HepG2 (cell line): Measurements from ENCODE around the gene MT1G. TPM values are rescaled to one million over a fixed set of nuclear protein-coding genes. Genes with fewer than 3 reads are reported as not detected.
A peak's percentile ranks its signal among the peaks of the same experiment; 100 is the strongest.

Experiments used
- DNMT3B ChIP-seq: conservative IDR thresholded peaks from 2 replicates; pipeline ENCODE4 v1.6.1; 2016; ENCODE audit warnings: missing biosample characterization, control low read depth
- DRAP1 ChIP-seq: IDR thresholded peaks from 2 replicates; pipeline ENCODE4 v1.6.1; 2016; ENCODE audit warnings: missing genetic modification reagents, missing compliant biosample characterization
- ETV5 ChIP-seq: IDR thresholded peaks from 2 replicates; pipeline ENCODE4 v1.6.1; 2018; ENCODE audit warnings: missing biosample characterization, missing genetic modification reagents, inconsistent platforms, borderline replicate concordance
- GMEB1 ChIP-seq: sonication (generic); formaldehyde crosslinking; IDR thresholded peaks from 2 replicates; pipeline ENCODE4 v1.5.1; 2020; ENCODE audit warnings: missing genetic modification reagents, mild to moderate bottlenecking, borderline replicate concordance
- HDAC6 ChIP-seq: fragments of 200-600 bp; sonication (generic); IDR thresholded peaks from 2 replicates; pipeline ENCODE4 v1.7.0; 2017; ENCODE audit warnings: mild to moderate bottlenecking, antibody characterized with exemption, low read length, low read depth
- MYNN ChIP-seq: sonication (generic); formaldehyde crosslinking; IDR thresholded peaks from 2 replicates; pipeline ENCODE4 v1.4.0; 2020; ENCODE audit warnings: mild to moderate bottlenecking, low read depth, missing genetic modification reagents
- PAWR ChIP-seq: sonication (generic); formaldehyde crosslinking; IDR thresholded peaks from 2 replicates; pipeline ENCODE4 v1.4.0; 2020; ENCODE audit warnings: missing genetic modification reagents, mild to moderate bottlenecking, borderline replicate concordance
- RAD21 ChIP-seq: fragments of 450-650 bp; formaldehyde crosslinking; IDR thresholded peaks from 2 replicates; pipeline ENCODE4 v1.5.0; 2020; ENCODE audit warnings: mild to moderate bottlenecking
- SIN3B ChIP-seq: fragments of 150-350 bp; IDR thresholded peaks from 2 replicates; pipeline ENCODE4 v1.6.1; 2014; ENCODE audit warnings: low read length
- SKIL ChIP-seq: sonication (generic); formaldehyde crosslinking; IDR thresholded peaks from 2 replicates; pipeline ENCODE4 v1.8.0; 2022; ENCODE audit warnings: missing genetic modification reagents, mild to moderate bottlenecking, moderate library complexity, borderline replicate concordance
- SRY ChIP-seq: sonication (generic); formaldehyde crosslinking; IDR thresholded peaks from 2 replicates; pipeline ENCODE4 v1.8.0; 2022; ENCODE audit warnings: mild to moderate bottlenecking, missing genetic modification reagents
- SUZ12 ChIP-seq: fragments of 150-350 bp; IDR thresholded peaks from 2 replicates; pipeline ENCODE4 v1.6.1; 2014; ENCODE audit warnings: low read depth, low read length
- XRCC5 ChIP-seq: fragments of 200-400 bp; formaldehyde crosslinking; optimal IDR thresholded peaks from 2 replicates; pipeline ENCODE3; 2017; ENCODE audit warnings: mild to moderate bottlenecking, low read length
- ZFP90 ChIP-seq: sonication (generic); formaldehyde crosslinking; IDR thresholded peaks from 2 replicates; pipeline ENCODE4 v1.8.0; 2022; ENCODE audit warnings: missing genetic modification reagents, mild to moderate bottlenecking, inconsistent platforms, borderline replicate concordance
- ZFY ChIP-seq: sonication (generic); formaldehyde crosslinking; IDR thresholded peaks from 2 replicates; pipeline ENCODE4 v1.4.0; 2020; ENCODE audit warnings: missing genetic modification reagents
- ZNF160 ChIP-seq: sonication (generic); formaldehyde crosslinking; IDR thresholded peaks from 2 replicates; pipeline ENCODE4 v1.8.0; 2022; ENCODE audit warnings: mild to moderate bottlenecking, inconsistent platforms, missing genetic modification reagents
- ZNF224 ChIP-seq: sonication (generic); formaldehyde crosslinking; IDR thresholded peaks from 2 replicates; pipeline ENCODE4 v1.5.0; 2020; ENCODE audit warnings: mild to moderate bottlenecking, missing genetic modification reagents
- ZNF547 ChIP-seq: sonication (generic); formaldehyde crosslinking; IDR thresholded peaks from 2 replicates; pipeline ENCODE4 v1.5.1; 2020; ENCODE audit warnings: mild to moderate bottlenecking, missing genetic modification reagents
- ZNF687 ChIP-seq: sonication (generic); formaldehyde crosslinking; IDR thresholded peaks from 2 replicates; pipeline ENCODE4 v1.5.1; 2020; ENCODE audit warnings: mild to moderate bottlenecking, missing genetic modification reagents, moderate library complexity
- ZNF713 ChIP-seq: sonication (generic); formaldehyde crosslinking; IDR thresholded peaks from 2 replicates; pipeline ENCODE4 v1.4.0; 2020; ENCODE audit warnings: mild to moderate bottlenecking, missing genetic modification reagents
- polyA plus RNA-seq, 8 experiments: library from polyadenylated mRNA; depleted of rRNA in 3 of 8; stranded (reverse) in 7 of 8; unstranded in 1 of 8; fragments of >200 nt; fragmentation: Illumina TruSeq in 4 of 8; extraction: Trizol in 4 of 8; gene quantifications; 2 replicates each; pipeline versions ENCODE4 v1.2.1 to v1.2.3, GENCODE V29; 2011 to 2016; ENCODE audit warnings: low read depth in 4 of 8, missing spikeins in 1 of 8, mixed read lengths in 1 of 8; ENCODE audit not compliant: insufficient read depth in 1 of 8
- total RNA-seq, 5 experiments: library from RNA; depleted of rRNA; stranded (reverse); fragments of >200 nt; fragmentation: Illumina TruSeq; extraction: Trizol; gene quantifications; 2 replicates each; pipeline ENCODE4 v1.2.3, GENCODE V29; 2016; ENCODE audit warnings: low read depth in 1 of 5

The MT1G gene
- total and polyA plus RNA-seq, 2 of the 13 experiments (the other 11 are each of a cell fraction or from before 2014, with no cell fraction given) = 3.6 to 377 TPM

GRCh38 chr16:56667581-56668571, at the start of gene MT1G (continued):
- TF ChIP-seq ZFY (peak; percentile 57; the same call in 1 of the 2 replicates), ZNF224 (CRISPR knock-in tag) (0 out of 2 replicates have a peak, but pooled peaks have one; percentile 22), PAWR (CRISPR knock-in tag) (0 out of 2 replicates have a peak, but pooled peaks have one; percentile 54), ZFP90 (peak; percentile 63; the same call in 1 of the 2 replicates), ZNF160 (CRISPR knock-in tag) (no peak; the same call in 1 of the 2 replicates), ZNF687 (peak; percentile 87), ETV5 (0 out of 2 replicates have a peak, but pooled peaks have one; percentile 25), SIN3B (no peak), RAD21 (CRISPR knock-in tag) (peak; percentile 53), SUZ12 (no peak), SRY (CRISPR knock-in tag) (0 out of 2 replicates have a peak, but pooled peaks have one; percentile 25), ZNF713 (CRISPR knock-in tag) (0 out of 2 replicates have a peak, but pooled peaks have one; percentile 71), HDAC6 (no peak), SKIL (CRISPR knock-in tag) (peak; percentile 61; the same call in 1 of the 2 replicates), GMEB1 (0 out of 2 replicates have a peak, but pooled peaks have one; percentile 53), ZNF547 (CRISPR knock-in tag) (peak; percentile 69; the same call in 1 of the 2 replicates), XRCC5 (peak; percentile 83), MYNN (CRISPR knock-in tag) (no peak), DRAP1 (CRISPR knock-in tag) (peak; percentile 57; the same call in 1 of the 2 replicates), DNMT3B (no peak)
